ENCODE data around the gene SPEM3.

Gene SPEM3

GRCh38 chr17:7443499-7444485 lies 15.1 kb downstream of the SPEM3 start:
- no peak for DNase-seq (ENCODE audit: low read depth in 1 of 2, low spot score in 1 of 2)
- in situ Hi-C loops (cut with HindIII; ENCODE audit: low pct_unique_long_range_greater_than_20kb, low sequenced_read_pairs), result no loop called here
- no peak for TF ChIP-seq JUND (IDR thresholded peaks at IDR 0.05; ENCODE audit: low read depth)

DNA sequence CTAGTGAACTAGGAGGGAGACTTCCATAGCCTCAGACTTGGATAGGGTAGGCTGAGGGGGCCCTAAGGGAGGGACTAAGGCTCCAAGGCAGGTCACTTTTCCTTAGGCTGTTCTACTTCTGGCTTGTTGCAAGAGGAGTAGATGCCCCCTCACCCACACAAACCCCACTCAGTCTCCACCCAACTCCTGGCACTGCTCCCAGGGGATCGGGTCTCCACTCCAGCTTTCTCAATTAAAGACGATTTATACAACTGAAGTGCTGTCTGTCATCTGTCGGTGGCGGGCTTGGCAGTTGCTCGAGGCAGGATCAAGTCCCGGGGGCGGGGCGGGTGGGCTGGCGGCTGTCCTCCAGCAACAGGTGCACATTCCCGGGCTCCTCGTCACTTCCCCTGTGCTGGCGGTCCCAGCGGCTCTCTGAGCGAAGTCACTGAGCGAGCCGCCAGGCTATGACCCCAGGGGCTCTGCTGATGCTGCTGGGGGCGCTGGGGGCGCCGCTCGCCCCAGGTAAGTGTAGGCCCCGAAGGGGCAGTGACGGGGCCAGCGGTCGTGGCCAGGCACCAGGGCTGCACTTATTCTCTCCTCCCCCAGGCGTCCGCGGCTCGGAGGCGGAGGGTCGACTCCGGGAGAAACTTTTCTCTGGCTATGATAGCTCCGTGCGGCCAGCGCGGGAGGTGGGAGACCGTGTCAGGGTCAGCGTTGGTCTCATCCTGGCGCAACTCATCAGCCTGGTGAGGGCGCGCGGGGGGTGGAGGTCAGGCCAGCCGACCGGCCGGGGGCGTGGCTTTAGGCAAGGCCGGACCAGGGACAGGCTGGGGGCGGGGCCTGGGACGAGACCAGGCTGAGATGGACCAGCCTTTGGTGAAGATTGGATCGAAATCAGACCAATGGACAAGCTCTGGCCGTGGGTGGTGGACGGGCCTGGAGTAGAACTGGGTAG lies 16.3 kb downstream of the SPEM3 start, which contains the start of gene CHRNB1:
CHRNB1 (plus strand) TSS at position 380 of the 937 bp plus-strand sequence; CDS start at position 447, 67 bp downstream.
- no peak for TF ChIP-seq JUND (IDR thresholded peaks at IDR 0.05; ENCODE audit: low read depth)
- in situ Hi-C loops (cut with HindIII; ENCODE audit: low pct_unique_long_range_greater_than_20kb, low sequenced_read_pairs), result no loop called here
- DNase-seq (ENCODE audit: low read depth in 1 of 2, low spot score in 1 of 2), result no peak

DNA sequence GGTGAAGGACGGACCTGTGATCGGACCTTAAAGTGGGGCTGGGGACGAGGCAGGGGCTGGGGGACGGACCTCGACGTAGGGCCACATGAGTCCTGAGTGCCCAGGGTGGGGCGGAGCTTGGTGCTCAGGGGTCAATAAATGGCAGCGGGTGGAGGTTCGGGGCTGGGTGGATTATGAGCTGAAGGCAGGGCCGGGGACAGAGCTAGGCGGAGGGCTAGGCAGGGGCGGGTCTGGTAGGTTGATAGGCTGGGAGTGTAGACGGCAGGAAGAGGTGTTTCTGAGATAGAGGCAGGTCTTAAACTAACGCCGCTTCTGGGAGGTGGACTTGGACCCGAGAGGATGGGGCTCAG lies 16.9 kb downstream of the SPEM3 start:
- in situ Hi-C loops (cut with HindIII; ENCODE audit: low pct_unique_long_range_greater_than_20kb, low sequenced_read_pairs), result no loop called here
- no peak for DNase-seq (ENCODE audit: low read depth in 1 of 2, low spot score in 1 of 2)
- TF ChIP-seq JUND (IDR thresholded peaks at IDR 0.05; ENCODE audit: low read depth), result no peak

DNA sequence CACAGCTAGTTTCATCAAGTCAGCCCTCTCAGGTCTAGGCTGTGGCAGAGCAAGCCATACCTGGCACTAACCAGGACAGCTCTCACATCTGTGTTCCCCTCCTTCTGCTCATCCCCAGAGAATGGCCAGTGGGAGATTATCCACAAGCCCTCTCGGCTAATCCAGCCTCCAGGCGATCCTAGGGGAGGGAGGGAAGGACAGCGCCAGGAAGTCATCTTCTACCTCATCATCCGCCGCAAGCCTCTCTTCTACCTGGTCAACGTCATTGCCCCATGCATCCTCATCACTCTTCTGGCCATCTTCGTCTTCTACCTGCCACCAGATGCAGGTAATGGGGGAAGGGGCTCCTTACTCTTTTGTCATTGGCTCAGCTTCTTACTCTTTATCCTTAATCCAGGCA lies 19.8 kb downstream of the SPEM3 start:
- DNase-seq (ENCODE audit: low read depth in 1 of 2, low spot score in 1 of 2), result no peak
- in situ Hi-C loops (cut with HindIII; ENCODE audit: low pct_unique_long_range_greater_than_20kb, low sequenced_read_pairs), result no loop called here

GRCh38 chr17:7459961-7460545 lies 31.4 kb downstream of the SPEM3 start:
- in situ Hi-C loops (cut with HindIII; ENCODE audit: low pct_unique_long_range_greater_than_20kb, low sequenced_read_pairs), result no loop called here
- TF ChIP-seq JUND (IDR thresholded peaks at IDR 0.05; ENCODE audit: low read depth), result no peak
- no peak for DNase-seq (ENCODE audit: low read depth in 1 of 2, low spot score in 1 of 2)

More for the DNA sequence above, 19.8 kb downstream of the SPEM3 start:
- TF ChIP-seq JUND (IDR thresholded peaks at IDR 0.05; ENCODE audit: low read depth), result no peak

GRCh38 chr17:7460850-7461660 lies 32.4 kb downstream of the SPEM3 start:
- in situ Hi-C loops (cut with HindIII; ENCODE audit: low pct_unique_long_range_greater_than_20kb, low sequenced_read_pairs), result no loop called here
- no peak for DNase-seq (ENCODE audit: low read depth in 1 of 2, low spot score in 1 of 2)
- TF ChIP-seq JUND (IDR thresholded peaks at IDR 0.05; ENCODE audit: low read depth), result no peak

DNA sequence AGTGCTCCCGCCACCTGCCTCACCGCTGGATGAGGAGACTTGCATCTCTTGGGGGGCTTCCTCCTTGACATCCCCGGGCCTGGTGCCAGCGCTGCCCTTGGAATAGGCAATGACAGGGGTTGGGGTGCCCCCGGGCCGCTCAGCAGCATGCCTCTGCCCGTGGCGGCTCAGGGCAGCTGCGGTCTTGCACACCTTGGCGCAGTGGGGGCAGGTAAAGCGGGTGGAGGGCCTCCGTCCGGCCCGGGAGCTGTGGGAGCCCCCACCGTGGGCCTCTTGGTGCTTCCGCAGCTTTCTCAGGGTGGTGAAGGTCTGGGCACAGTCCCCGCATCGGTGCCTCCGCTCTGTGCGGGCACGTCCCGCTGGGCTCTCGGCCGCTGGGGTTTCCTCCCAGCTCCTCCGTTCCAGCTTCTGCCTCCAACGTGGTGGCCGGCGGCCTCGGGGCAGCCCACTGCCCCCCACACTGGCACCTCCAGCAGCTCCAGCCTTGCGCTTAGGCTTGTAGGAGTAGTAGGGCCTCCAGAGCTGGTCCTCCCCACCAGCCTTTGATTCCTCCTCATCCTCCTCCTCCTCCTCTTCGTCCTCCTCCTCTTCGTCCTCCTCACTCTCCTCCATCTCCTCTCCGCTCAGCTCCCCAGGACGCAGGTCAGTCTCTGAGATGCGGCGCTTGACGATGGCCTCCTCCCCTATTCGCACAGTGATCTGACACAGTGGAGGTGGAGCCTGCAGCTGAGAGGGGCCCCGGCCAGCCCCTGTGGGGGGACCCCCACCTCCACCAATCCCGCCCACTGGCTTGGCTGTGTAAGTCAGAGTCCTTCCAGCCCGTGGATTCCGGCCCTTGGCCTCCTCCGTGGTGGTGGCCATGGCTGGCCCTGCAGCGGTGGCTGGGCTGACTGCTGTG lies 34.1 kb downstream of the SPEM3 start:
- no peak for DNase-seq (ENCODE audit: low read depth in 1 of 2, low spot score in 1 of 2)
- in situ Hi-C loops (cut with HindIII; ENCODE audit: low pct_unique_long_range_greater_than_20kb, low sequenced_read_pairs), result no loop called here
- TF ChIP-seq JUND (IDR thresholded peaks at IDR 0.05; ENCODE audit: low read depth), result no peak

DNA sequence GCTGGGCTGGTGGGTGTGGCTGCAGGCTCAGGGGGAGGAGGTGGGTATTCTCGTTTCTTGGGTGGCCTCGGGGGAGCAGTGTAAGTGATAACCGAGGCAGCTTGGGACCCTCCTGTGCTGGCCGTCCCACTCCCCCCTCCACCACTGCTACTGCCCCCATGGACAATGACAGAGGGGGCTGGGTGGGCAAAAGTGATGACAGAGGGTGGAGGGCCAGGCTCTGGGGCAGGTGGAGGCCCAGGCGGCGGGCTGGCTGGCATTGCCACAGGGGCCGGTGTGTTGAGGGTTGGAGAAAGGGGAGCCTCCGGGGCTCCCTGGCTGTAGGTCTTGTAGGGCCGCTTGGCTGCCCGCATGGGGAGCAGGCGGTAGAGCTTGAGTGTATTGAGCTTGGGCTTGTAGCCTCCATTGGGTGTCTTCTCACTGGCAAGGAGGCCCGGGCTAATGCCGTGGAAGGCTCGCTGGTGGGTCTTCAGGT lies 34.8 kb downstream of the SPEM3 start:
- in situ Hi-C loops (cut with HindIII; ENCODE audit: low pct_unique_long_range_greater_than_20kb, low sequenced_read_pairs), result no loop called here
- no peak for TF ChIP-seq JUND (IDR thresholded peaks at IDR 0.05; ENCODE audit: low read depth)

GRCh38 chr17:7464081-7464480 lies 35.4 kb downstream of the SPEM3 start:
- TF ChIP-seq JUND (IDR thresholded peaks at IDR 0.05; ENCODE audit: low read depth), result no peak
- DNase-seq (ENCODE audit: low read depth in 1 of 2, low spot score in 1 of 2), result no peak
- in situ Hi-C loops (cut with HindIII; ENCODE audit: low pct_unique_long_range_greater_than_20kb, low sequenced_read_pairs), result no loop called here

More for the DNA sequence above, 34.8 kb downstream of the SPEM3 start:
- no peak for DNase-seq (ENCODE audit: low read depth in 1 of 2, low spot score in 1 of 2)

DNA sequence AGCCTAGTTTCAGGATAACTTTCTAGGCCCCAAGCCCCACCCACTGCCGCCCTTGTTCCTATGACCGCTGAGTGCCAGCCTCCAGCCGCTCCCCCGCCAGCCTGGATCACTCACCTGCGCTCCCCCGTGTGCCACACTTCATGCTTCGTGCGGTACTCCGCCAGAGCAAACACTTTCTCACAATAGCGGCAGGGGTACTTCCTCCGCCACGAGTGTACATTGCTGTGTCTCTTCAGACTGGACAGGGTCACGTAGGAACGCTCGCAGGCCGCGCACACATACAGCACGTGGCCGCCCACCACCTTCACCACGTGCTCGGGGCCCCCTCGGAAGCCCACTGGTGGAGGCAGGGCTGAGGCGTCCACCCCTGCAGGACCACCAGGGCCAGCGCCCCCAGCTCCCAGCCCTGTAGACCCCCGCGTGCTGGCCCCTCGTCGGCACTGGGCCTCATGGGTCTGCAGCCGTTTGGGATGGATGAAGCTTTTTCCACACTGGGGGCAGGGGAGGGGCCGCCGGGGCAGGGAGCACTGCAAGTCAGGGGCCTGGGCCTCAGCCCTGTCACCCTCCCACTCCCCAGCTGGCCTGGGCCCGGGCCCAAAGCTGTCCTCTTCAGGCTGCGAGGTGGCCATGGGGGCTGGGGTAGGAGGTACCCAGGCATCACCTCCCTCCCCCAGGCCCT lies 37.1 kb downstream of the SPEM3 start:
- in situ Hi-C loops (cut with HindIII; ENCODE audit: low pct_unique_long_range_greater_than_20kb, low sequenced_read_pairs), result no loop called here
- no peak for DNase-seq (ENCODE audit: low read depth in 1 of 2, low spot score in 1 of 2)
- TF ChIP-seq JUND (IDR thresholded peaks at IDR 0.05; ENCODE audit: low read depth), result no peak

Data from T47D (cell line).